SK-N-SH (cell line): Measurements from ENCODE around the gene SPATA33. TPM values are rescaled to one million over a fixed set of nuclear protein-coding genes. Genes with fewer than 3 reads are reported as not detected.

ENCODE experiments used
- CTCF ChIA-PET: fragments of 300-600, 350-600 bp; formaldehyde crosslinking; extraction: SDS; loops from one replicate; lab custom pipeline; 2021; lab: Yijun Ruan, JAX
- POLR2A ChIA-PET: fragments of 350-600 bp; sonication (Branson Sonifier 250); formaldehyde crosslinking; extraction: SDS; loops from one replicate; lab custom pipeline; 2020; ENCODE audit warnings: antibody characterized with exemption, inconsistent platforms; lab: Yijun Ruan, JAX
- DNase-seq: peaks from one replicate; pipeline ENCODE4 v3.0.0; 2012
- H2AFZ ChIP-seq: fragments of 200-600 bp; sonication (generic); 2 replicates; pipeline ENCODE4 v1.8.1; 2016; ENCODE audit warnings: antibody characterized with exemption, mild to moderate bottlenecking, low read depth
- H3F3A ChIP-seq: fragments of 200-600 bp; sonication (generic); replicated peaks from 2 replicates; pipeline ENCODE3; 2016; ENCODE audit warnings: antibody characterized with exemption, mild to moderate bottlenecking; ENCODE audit not compliant: insufficient read depth
- H3K27ac ChIP-seq, 2 experiments: fragments of 200-500 bp in 1 of 2; fragments of 200-600 bp in 1 of 2; sonication (Bioruptor generic) in 1 of 2; sonication (generic), shearing (Covaris generic) in 1 of 2; 2 replicates each; pipeline versions ENCODE4 v1.5.1 to v1.6.1; 2014 to 2016; ENCODE audit warnings: low read depth in 2 of 2, inconsistent platforms in 1 of 2, low read length in 1 of 2, mild to moderate bottlenecking in 1 of 2, mixed read lengths in 1 of 2
- H3K27me3 ChIP-seq: fragments of 200-600 bp; sonication (generic), shearing (Covaris generic); 2 replicates; pipeline ENCODE4 v1.6.1; 2016; ENCODE audit warnings: mixed run types; ENCODE audit not compliant: insufficient read depth
- H3K36me3 ChIP-seq, 2 experiments: fragments of 200-500 bp in 1 of 2; fragments of 200-600 bp in 1 of 2; sonication (Bioruptor generic) in 1 of 2; sonication (generic) in 1 of 2; replicated peaks in 1 of 2; 2 replicates each; pipeline versions ENCODE3 to v1.5.1; 2014 to 2016; ENCODE audit warnings: low read length in 1 of 2, mild to moderate bottlenecking in 1 of 2; ENCODE audit not compliant: insufficient read depth in 2 of 2, control insufficient read depth in 1 of 2
- H3K4me1 ChIP-seq, 2 experiments: fragments of 200-500 bp in 1 of 2; fragments of 200-600 bp in 1 of 2; sonication (Bioruptor generic) in 1 of 2; sonication (generic), shearing (Covaris generic) in 1 of 2; 2 replicates each; pipeline versions ENCODE4 v1.5.1 to v1.6.1; 2014 to 2016; ENCODE audit warnings: low read depth in 1 of 2, low read length in 1 of 2, mixed run types in 1 of 2; ENCODE audit not compliant: insufficient read depth in 2 of 2, control insufficient read depth in 1 of 2
- H3K4me2 ChIP-seq: fragments of 200-600 bp; sonication (generic), shearing (Covaris generic); 2 replicates; pipeline ENCODE4 v1.6.1; 2017; ENCODE audit warnings: mixed run types
- H3K4me3 ChIP-seq, 2 experiments: fragments of 200-500 bp in 1 of 2; fragments of 200-600 bp in 1 of 2; sonication (Bioruptor generic) in 1 of 2; sonication (generic), shearing (Covaris generic) in 1 of 2; 2 replicates each; pipeline versions ENCODE4 v1.5.1 to v1.8.1; 2014 to 2016; ENCODE audit warnings: low read depth in 2 of 2, inconsistent platforms in 1 of 2, low read length in 1 of 2, mild to moderate bottlenecking in 1 of 2, mixed read lengths in 1 of 2, moderate library complexity in 1 of 2
- H3K79me2 ChIP-seq: fragments of 200-600 bp; sonication (generic); 2 replicates; pipeline ENCODE4 v1.8.1; 2017; ENCODE audit warnings: mild to moderate bottlenecking; ENCODE audit not compliant: insufficient read depth
- H3K9ac ChIP-seq: fragments of 200-600 bp; sonication (generic); 2 replicates; pipeline ENCODE4 v1.6.1; 2017; ENCODE audit warnings: mixed run types
- H3K9me2 ChIP-seq: fragments of 200-600 bp; sonication (generic); 2 replicates; pipeline ENCODE4 v1.6.1; 2017; ENCODE audit warnings: mixed run types
- H3K9me3 ChIP-seq: fragments of 200-600 bp; sonication (generic); 2 replicates; pipeline ENCODE4 v1.6.1; 2017; ENCODE audit warnings: mixed run types, mild to moderate bottlenecking, moderate library complexity
- H4K20me1 ChIP-seq: fragments of 200-600 bp; sonication (generic); 2 replicates; pipeline ENCODE4 v1.6.1; 2017; ENCODE audit warnings: mild to moderate bottlenecking, mixed run types; ENCODE audit not compliant: insufficient read depth
- CHD2 ChIP-seq: fragments of 150-350 bp; IDR thresholded peaks from 2 replicates; pipeline ENCODE4 v1.6.1; 2018; ENCODE audit warnings: low read length; ENCODE audit not compliant: partially characterized antibody
- EP300 ChIP-seq, 2 experiments: IDR thresholded peaks; 2 replicates each; pipeline versions ENCODE4 v1.4.0 to v1.6.1; 2012; ENCODE audit warnings: borderline replicate concordance in 1 of 2, low read depth in 1 of 2, low read length in 1 of 2
- FOSL2 ChIP-seq: IDR thresholded peaks from 2 replicates; pipeline ENCODE4 v1.4.0; 2012; ENCODE audit warnings: low read depth, mild to moderate bottlenecking, moderate library complexity, borderline replicate concordance
- FOXJ3 ChIP-seq: sonication (generic); formaldehyde crosslinking; IDR thresholded peaks from 2 replicates; pipeline ENCODE4 v1.5.1; 2020; ENCODE audit warnings: mild to moderate bottlenecking, missing genetic modification reagents
- GABPA ChIP-seq: IDR thresholded peaks from 2 replicates; pipeline ENCODE4 v1.4.0; 2012; ENCODE audit warnings: low read depth, mild to moderate bottlenecking
- GATA2 ChIP-seq: sonication (generic); formaldehyde crosslinking; IDR thresholded peaks from 2 replicates; pipeline ENCODE4 v1.5.0; 2020; ENCODE audit warnings: mild to moderate bottlenecking, missing genetic modification reagents
- IRF3 ChIP-seq: fragments of 150-350 bp; IDR thresholded peaks from 2 replicates; pipeline ENCODE4 v1.6.1; 2016; ENCODE audit warnings: mild to moderate bottlenecking, low read depth, low read length
- JUND ChIP-seq: IDR thresholded peaks from 2 replicates; pipeline ENCODE4 v1.4.0; 2012
- MAX ChIP-seq: IDR thresholded peaks from 2 replicates; pipeline ENCODE4 v1.4.0; 2012; ENCODE audit warnings: low read depth
- MEF2A ChIP-seq: IDR thresholded peaks from 2 replicates; pipeline ENCODE4 v1.4.0; 2012; ENCODE audit warnings: low read depth, borderline replicate concordance
- NFIC ChIP-seq: IDR thresholded peaks from 2 replicates; pipeline ENCODE4 v1.4.0; 2012; ENCODE audit warnings: borderline replicate concordance
- PBX3 ChIP-seq: IDR thresholded peaks from 2 replicates; pipeline ENCODE4; 2012
- POLR2AphosphoS5 ChIP-seq: IDR thresholded peaks from 2 replicates; pipeline ENCODE4 v1.6.1; 2012; ENCODE audit warnings: low read depth, low read length
- RCOR1 ChIP-seq: fragments of 150-350 bp; IDR thresholded peaks from 2 replicates; pipeline ENCODE4 v1.6.1; 2017; ENCODE audit warnings: antibody characterized with exemption, low read length
- SIN3A ChIP-seq: IDR thresholded peaks from 2 replicates; pipeline ENCODE4 v1.6.1; 2012; ENCODE audit warnings: low read depth, mild to moderate bottlenecking, low read length, moderate library complexity, borderline replicate concordance
- TCF12 ChIP-seq: IDR thresholded peaks from 2 replicates; pipeline ENCODE4 v1.4.0; 2012
- TEAD4 ChIP-seq: IDR thresholded peaks from 2 replicates; pipeline ENCODE4 v1.4.0; 2012; ENCODE audit warnings: mild to moderate bottlenecking, borderline replicate concordance; ENCODE audit not compliant: insufficient read depth
- YY1 ChIP-seq: IDR thresholded peaks from 2 replicates; pipeline ENCODE4 v1.4.0; 2012; ENCODE audit warnings: low read depth, mild to moderate bottlenecking
- WGBS: methylation state at CpG from one replicate; pipeline ENCODE4 v1.1.6; 2017; ENCODE audit warnings: low lambda C conversion rate; 5-methylcytosine and 5-hydroxymethylcytosine counted together
- polyA plus RNA-seq, 3 experiments: library from polyadenylated mRNA; depleted of rRNA; stranded (reverse); fragments of >200 nt; gene quantifications; 2 replicates each; pipeline ENCODE4 v1.2.3, GENCODE V29; 2012
- TF ChIP-seq, protein P1 (sequence below): fragments of 200-600 bp; sonication (generic); IDR thresholded peaks from 2 replicates; pipeline ENCODE4 v1.6.1; 2017; ENCODE audit warnings: antibody characterized with exemption, mild to moderate bottlenecking, moderate library complexity

The SPATA33 gene
- polyA plus RNA-seq, 1 of the 3 experiments (the other 2 are of a cell fraction) = 7.2 TPM

- TF ChIP-seq TCF12 (no peak), SIN3A (no peak)
- TF ChIP-seq, all 33 proteins: peak for 0
Measured at GRCh38 chr16:89653656-89654295, 3.9 kb upstream of the SPATA33 start (continued).

DNA sequence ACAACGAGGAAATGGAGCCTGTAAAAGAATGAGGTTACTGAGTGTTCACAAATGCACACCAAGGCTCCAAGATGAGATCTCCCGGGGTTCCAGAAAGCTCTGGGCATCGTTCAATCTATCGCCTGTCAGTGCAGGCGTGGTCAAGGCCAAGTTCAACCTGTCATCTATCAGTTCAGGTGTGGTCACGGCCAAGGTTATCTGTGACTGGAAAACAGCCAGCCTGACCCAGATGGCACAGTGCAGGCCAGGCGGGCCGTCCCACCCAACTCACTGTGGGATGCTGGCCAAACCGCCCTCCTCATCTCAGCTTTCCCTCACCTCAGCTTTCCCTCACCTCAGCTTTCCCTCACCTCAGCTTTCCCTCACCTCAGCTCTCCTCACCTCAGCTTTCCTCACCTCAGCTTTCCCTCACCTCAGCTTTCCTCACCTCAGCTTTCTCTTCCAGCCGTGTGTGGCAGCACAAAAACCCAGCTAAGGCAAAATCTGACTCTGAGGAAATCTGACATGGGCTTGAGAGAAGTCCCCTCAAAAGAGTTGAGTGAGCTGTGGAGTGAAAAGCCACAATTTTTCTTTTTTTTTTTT lies 2.5 kb upstream of the SPATA33 start:
- H3K9me2 ChIP-seq = no peaks in the 10 kb centered on the region
- no peak overlapping the region for H3K9ac ChIP-seq
- H3K4me2 ChIP-seq = 0 out of 2 replicates have a peak overlapping the region, but pooled peaks have one; percentile 87
- no peaks in the 10 kb centered on the region for H3K9me3 ChIP-seq
- H3F3A ChIP-seq = no peaks in the 10 kb centered on the region
- CTCF ChIA-PET = no interaction called here
- no peak for DNase-seq
- H3K36me3 ChIP-seq = peaks cover 7 to 15% of the 10 kb centered on the region in 2 experiments
- no peak overlapping the region for H3K4me3 ChIP-seq
- TF ChIP-seq GATA2 (CRISPR knock-in tag) (no peak), GABPA (no peak), TEAD4 (no peak), YY1 (no peak), FOXJ3 (CRISPR knock-in tag) (no peak), NFIC (no peak), CHD2 (no peak), EP300 (IDR thresholded peaks at IDR 0.05; ENCODE audit: borderline replicate concordance in 1 of 2, low read depth in 1 of 2, low read length in 1 of 2) (no peak), PBX3 (no peak), IRF3 (no peak), MEF2A (no peak), JUND (no peak), MAX (no peak), RCOR1 (no peak), FOSL2 (no peak), POLR2AphosphoS5 (no peak)
- TF ChIP-seq, protein P1, sequence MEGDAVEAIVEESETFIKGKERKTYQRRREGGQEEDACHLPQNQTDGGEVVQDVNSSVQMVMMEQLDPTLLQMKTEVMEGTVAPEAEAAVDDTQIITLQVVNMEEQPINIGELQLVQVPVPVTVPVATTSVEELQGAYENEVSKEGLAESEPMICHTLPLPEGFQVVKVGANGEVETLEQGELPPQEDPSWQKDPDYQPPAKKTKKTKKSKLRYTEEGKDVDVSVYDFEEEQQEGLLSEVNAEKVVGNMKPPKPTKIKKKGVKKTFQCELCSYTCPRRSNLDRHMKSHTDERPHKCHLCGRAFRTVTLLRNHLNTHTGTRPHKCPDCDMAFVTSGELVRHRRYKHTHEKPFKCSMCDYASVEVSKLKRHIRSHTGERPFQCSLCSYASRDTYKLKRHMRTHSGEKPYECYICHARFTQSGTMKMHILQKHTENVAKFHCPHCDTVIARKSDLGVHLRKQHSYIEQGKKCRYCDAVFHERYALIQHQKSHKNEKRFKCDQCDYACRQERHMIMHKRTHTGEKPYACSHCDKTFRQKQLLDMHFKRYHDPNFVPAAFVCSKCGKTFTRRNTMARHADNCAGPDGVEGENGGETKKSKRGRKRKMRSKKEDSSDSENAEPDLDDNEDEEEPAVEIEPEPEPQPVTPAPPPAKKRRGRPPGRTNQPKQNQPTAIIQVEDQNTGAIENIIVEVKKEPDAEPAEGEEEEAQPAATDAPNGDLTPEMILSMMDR = no peak
- POLR2A ChIA-PET = interaction anchor here (0.7 kb wide), 1 partner anchor 342 kb away, joined by 3 read pairs; no protein-coding TSS in a partner anchor
- H2AFZ ChIP-seq = no peak overlapping the region
- H3K27ac ChIP-seq = no peak overlapping the region
- WGBS = 96% methylated on average over 6 of the region's 10 CpGs
- peaks cover 0 to 20% of the 10 kb centered on the region in 2 experiments; a peak in 1 of 4 replicates for H3K4me1 ChIP-seq
- H3K79me2 ChIP-seq = peaks cover 90% of the 10 kb centered on the region
- H3K27me3 ChIP-seq = no peaks in the 10 kb centered on the region
- peaks cover 29% of the 10 kb centered on the region for H4K20me1 ChIP-seq
